ENCODE measurements around the gene LPP. TPM values are rescaled to one million over a fixed set of nuclear protein-coding genes. Genes with fewer than 3 reads are reported as not detected.

Gene LPP
- total RNA-seq, 3 donors from 2014 or later, result 262 to 816 (median 325) TPM

GRCh38 chr3:188571531-188572095 lies 417.7 kb downstream of the LPP start:
- intact Hi-C loops (cut with DNase I, micrococcal nuclease), result no loop called here
- TF ChIP-seq CTCF (IDR thresholded peaks at IDR 0.05), result no peak
- Histone ChIP-seq H3K4me1 (ENCODE audit: low read depth) (no peaks in the 10 kb centered on the region), H3K36me3 (ENCODE audit: low read depth) (no peaks in the 10 kb centered on the region), H3K4me3 (no peak overlapping the region), H3K9me3 (no peaks in the 10 kb centered on the region)
- DNase-seq, result no peak
- no peak for ATAC-seq

GRCh38 chr3:188573291-188573940 lies 419.5 kb downstream of the LPP start:
- intact Hi-C loops (cut with DNase I, micrococcal nuclease), result no loop called here
- Histone ChIP-seq H3K4me3 (no peak overlapping the region), H3K4me1 (ENCODE audit: low read depth) (no peaks in the 10 kb centered on the region), H3K36me3 (ENCODE audit: low read depth) (no peaks in the 10 kb centered on the region), H3K9me3 (no peaks in the 10 kb centered on the region)
- no peak for TF ChIP-seq CTCF (IDR thresholded peaks at IDR 0.05)
- no peak for ATAC-seq
- no peak for DNase-seq

GRCh38 chr3:188573956-188574355 lies 420.0 kb downstream of the LPP start:
- Histone ChIP-seq H3K4me3 (no peak overlapping the region), H3K4me1 (ENCODE audit: low read depth) (no peaks in the 10 kb centered on the region)
- intact Hi-C loops (cut with DNase I, micrococcal nuclease), result no loop called here

GRCh38 chr3:188574885-188575284 lies 420.9 kb downstream of the LPP start:
- TF ChIP-seq CTCF (IDR thresholded peaks at IDR 0.05), result no peak
- H3K36me3 ChIP-seq (ENCODE audit: low read depth), result no peaks in the 10 kb centered on the region
- ATAC-seq, result no peak
- H3K9me3 ChIP-seq, result no peaks in the 10 kb centered on the region
- DNase-seq, result no peak
- intact Hi-C loops (cut with DNase I, micrococcal nuclease), result no loop called here
- no peak overlapping the region for H3K4me3 ChIP-seq
- no peaks in the 10 kb centered on the region for H3K4me1 ChIP-seq (ENCODE audit: low read depth)

More at GRCh38 chr3:188573956-188574355, 420.0 kb downstream of the LPP start:
- Histone ChIP-seq H3K9me3 (no peaks in the 10 kb centered on the region), H3K36me3 (ENCODE audit: low read depth) (no peaks in the 10 kb centered on the region)
- TF ChIP-seq CTCF (IDR thresholded peaks at IDR 0.05), result no peak
- ATAC-seq (no peak), DNase-seq (no peak)

GRCh38 chr3:188575501-188575900 lies 421.5 kb downstream of the LPP start:
- intact Hi-C loops (cut with DNase I, micrococcal nuclease), result no loop called here
- no peaks in the 10 kb centered on the region for H3K36me3 ChIP-seq (ENCODE audit: low read depth)
- H3K9me3 ChIP-seq, result no peaks in the 10 kb centered on the region
- DNase-seq (no peak), ATAC-seq (no peak)
- no peaks in the 10 kb centered on the region for H3K4me1 ChIP-seq (ENCODE audit: low read depth)
- no peak overlapping the region for H3K4me3 ChIP-seq
- TF ChIP-seq CTCF (IDR thresholded peaks at IDR 0.05), result no peak
